ENCODE data around the gene MICB. TPM values are rescaled to one million over a fixed set of nuclear protein-coding genes. Genes with fewer than 3 reads are reported as not detected.

MICB gene
- total and polyA plus RNA-seq, 2 of the 8 experiments (the other 6 are each of a cell fraction or from before 2014, with no cell fraction given): 16.2 to 25.3 TPM

- DNase-seq (ENCODE audit: low read depth in 1 of 2, low spot score in 2 of 2) (no peak), FAIRE-seq (no peak)
- H2BK20ac ChIP-seq (ENCODE audit: low read length): no peak overlapping the region
- H3K14ac ChIP-seq (ENCODE audit: insufficient read length): no peak overlapping the region
- H3K18ac ChIP-seq (ENCODE audit: extremely low read depth, low read length): no peak overlapping the region
- CTCF ChIA-PET (ENCODE audit: partially characterized antibody): interaction anchor here (1.4 to 2.2 kb wide), 3 partner anchors 11 to 70 kb away, joined by 3 to 8 read pairs (median 6); partner anchors contain the start of gene ATP6V1G2
- H3K23me2 ChIP-seq (ENCODE audit: low read depth, low read length): no peaks in the 10 kb centered on the region
- H3K79me1 ChIP-seq (ENCODE audit: low read depth, low read length): peaks cover 2% of the 10 kb centered on the region; the same call in 1 of the 2 replicates
- H4K91ac ChIP-seq (replicated peaks; ENCODE audit: insufficient read length, low read length): no peak overlapping the region
- no peak overlapping the region for H3K56ac ChIP-seq (replicated peaks; ENCODE audit: insufficient read length, low read depth, low read length)
- no peaks in the 10 kb centered on the region for H3K9me3 ChIP-seq (ENCODE audit: insufficient read depth in 2 of 2, low read depth in 1 of 2, low read length in 1 of 2)
- H2BK5ac ChIP-seq (ENCODE audit: low read depth, low read length): no peak overlapping the region
- H3K79me2 ChIP-seq (ENCODE audit: control insufficient read depth in 1 of 2, insufficient read depth in 2 of 2, low read length in 2 of 2): peaks cover 0 to 3% of the 10 kb centered on the region in 2 experiments; a peak in 1 of 4 replicates
- H2BK12ac ChIP-seq (ENCODE audit: low read depth, low read length): no peak overlapping the region
- H2BK15ac ChIP-seq (ENCODE audit: low read length): no peak overlapping the region
- POLR2A ChIA-PET (ENCODE audit: partially characterized antibody): interaction anchor here (0.6 to 18.4 kb wide), 18 partner anchors 11 to 207 kb away, joined by 3 to 428 read pairs (median 6); partner anchors contain the start of genes ATP6V1G2, C6orf47, DDX39B and LST1
- no peak overlapping the region for H3K23ac ChIP-seq (ENCODE audit: insufficient read length)
- no peak overlapping the region for H3K9ac ChIP-seq (replicated peaks in 1 of 4; ENCODE audit: extremely low read depth in 1 of 4, low read depth in 3 of 4, low read length in 3 of 4)
- peaks cover 1 to 5% (median 3%) of the 10 kb centered on the region in 4 experiments; a peak in 4 of 7 replicates for H3K4me1 ChIP-seq (replicated peaks in 1 of 4; ENCODE audit: control insufficient read depth in 3 of 4, insufficient read depth in 4 of 4, low read length in 3 of 4)
- no peak overlapping the region for H2AK5ac ChIP-seq (ENCODE audit: low read depth, low read length)
- peaks cover 16 to 25% of the 10 kb centered on the region in 2 experiments for H4K20me1 ChIP-seq (replicated peaks in 1 of 2; ENCODE audit: control insufficient read depth in 1 of 2, insufficient read depth in 2 of 2, low read length in 2 of 2)
- no peaks in the 10 kb centered on the region for H3K27me3 ChIP-seq (replicated peaks in 1 of 4; ENCODE audit: control insufficient read depth in 3 of 4, extremely low read depth in 1 of 4, insufficient read depth in 3 of 4, low read length in 3 of 4)
- no peak overlapping the region for H4K5ac ChIP-seq (ENCODE audit: insufficient read length, low read depth, low read length)
- no peak overlapping the region for H2BK120ac ChIP-seq (replicated peaks; ENCODE audit: low read depth, low read length)
- H2AFZ ChIP-seq (ENCODE audit: low read length): no peak overlapping the region
- WGBS, 2 experiments (ENCODE audit: extremely low coverage in 1 of 2, insufficient coverage in 1 of 2, insufficient read length in 1 of 2, insufficient replicate concordance in 2 of 2, low coverage in 1 of 2, low lambda C conversion rate in 2 of 2, missing lambda C conversion rate in 1 of 2): 89% methylated on average over 4 of the region's 4 CpGs; no CpG with 5 or more reads in 1 of the 2 experiments
- H3K27ac ChIP-seq (ENCODE audit: low read depth, low read length): no peak overlapping the region
- H3K4ac ChIP-seq (replicated peaks; ENCODE audit: insufficient read length, low read depth, low read length): no peak overlapping the region
- H3K4me3 ChIP-seq (ENCODE audit: extremely low read depth in 1 of 4, insufficient read depth in 2 of 4, low read depth in 3 of 4, low read length in 4 of 4): no peak overlapping the region
- no peak overlapping the region for H4K8ac ChIP-seq (ENCODE audit: extremely low read depth, insufficient read depth, low read length)
- H3K4me2 ChIP-seq (ENCODE audit: insufficient read depth in 1 of 2, low read depth in 2 of 2, low read length in 2 of 2): no peak overlapping the region
- H3K36me3 ChIP-seq (ENCODE audit: control insufficient read depth in 2 of 4, insufficient read depth in 4 of 4, low read length in 3 of 4): peaks cover 29 to 42% (median 33%) of the 10 kb centered on the region in 4 experiments
- TF ChIP-seq BCL11A (IDR thresholded peaks at IDR 0.05; ENCODE audit: low read depth in 2 of 2, low read length in 2 of 2) (no peak), BACH1 (IDR thresholded peaks at IDR 0.05; ENCODE audit: low read length) (no peak), KDM4A (IDR thresholded peaks at IDR 0.05; ENCODE audit: low read depth, low read length, severe bottlenecking) (no peak), CTBP2 (IDR thresholded peaks at IDR 0.05; ENCODE audit: borderline replicate concordance, insufficient read depth, insufficient read length, low read length) (no peak), EP300 (IDR thresholded peaks at IDR 0.05; ENCODE audit: borderline replicate concordance in 1 of 2, low read depth in 2 of 2, low read length in 2 of 2) (no peak), SAP30 (IDR thresholded peaks at IDR 0.05; ENCODE audit: insufficient read depth, insufficient replicate concordance, low read length) (no peak), PHF8 (conservative IDR thresholded peaks at IDR 0.05; ENCODE audit: low read depth, low read length) (no peak), SP2 (IDR thresholded peaks at IDR 0.05; ENCODE audit: low read length) (no peak), SP4 (IDR thresholded peaks at IDR 0.05; ENCODE audit: low read length) (no peak), TAF1 (IDR thresholded peaks at IDR 0.05; ENCODE audit: low read depth, low read length) (no peak), SP1 (IDR thresholded peaks at IDR 0.05; ENCODE audit: low read depth, low read length) (no peak), TAF7 (optimal IDR thresholded peaks at IDR 0.05; ENCODE audit: borderline replicate concordance, low read depth, low read length) (no peak), MAFK (IDR thresholded peaks at IDR 0.05; ENCODE audit: low read depth, low read length) (no peak)
These were observed 30.4 kb downstream of the MICB start for GRCh38 chr6:31528307-31528777.
